Upper lobe of right lung (tissue), 1 donor: ENCODE measurements around the gene TRIM69. TPM values are rescaled to one million over a fixed set of nuclear protein-coding genes. Genes with fewer than 3 reads are reported as not detected.

Experiments
- ATAC-seq: fragments of 200-7000 bp; cut with Tn5 transposase; one replicate; pipeline ENCODE4 v1.9.1; 2020; ENCODE audit warnings: mild to moderate bottlenecking, moderate library complexity
- DNase-seq: peaks from one replicate; pipeline ENCODE4 v3.0.0-alpha.2; 2020
- H3K27ac ChIP-seq: fragments of 200-600 bp; one replicate; pipeline ENCODE4 v1.8.0; 2022
- H3K27me3 ChIP-seq: fragments of 200-600 bp; one replicate; pipeline ENCODE4 v1.8.0; 2022; ENCODE audit warnings: mild to moderate bottlenecking
- H3K36me3 ChIP-seq: fragments of 200-600 bp; one replicate; pipeline ENCODE4 v1.8.0; 2022
- H3K4me1 ChIP-seq: fragments of 200-600 bp; one replicate; pipeline ENCODE4 v1.8.0; 2022
- H3K4me3 ChIP-seq: fragments of 200-600 bp; one replicate; pipeline ENCODE4 v1.8.0; 2022; ENCODE audit warnings: mild to moderate bottlenecking
- H3K9me3 ChIP-seq: fragments of 200-600 bp; one replicate; pipeline ENCODE4 v1.8.0; 2022
- CTCF ChIP-seq: fragments of 200-600 bp; IDR thresholded peaks from one replicate; pipeline ENCODE4 v1.8.0; 2022; ENCODE audit warnings: antibody characterized with exemption
- intact Hi-C: fragments of 100-400 bp; cut with DNase I; formaldehyde crosslinking; loops from one replicate; pipeline ENCODE4 v1.11.0; 2022
- total RNA-seq: library from RNA; stranded (reverse); fragmentation: NEBNext Ultra II Directional; extraction: Animal tissue kit (Norgen Biotek cat#: 25700); gene quantifications from one replicate; pipeline ENCODE4 v1.2.1, GENCODE V29; 2021
- donor health status: DM: no; HTN: yes; CAD: no; lungs with severe emphysema.

TRIM69 gene
- total RNA-seq, 1 donor from 2014 or later, result 25.4 TPM

GRCh38 chr15:44711096-44711742 lies 25.1 kb upstream of the TRIM69 start, which contains the start of the genes B2M and PATL2:
Gene B2M, plus strand, starts transcription at chr15:44711517. Its CDS starts 30 bp downstream, at chr15:44711547.
Gene PATL2, minus strand, starts transcription at chr15:44711323. Its CDS starts 34,833 bp downstream, at chr15:44676490.
- no peaks in the 10 kb centered on the region for H3K9me3 ChIP-seq
- DNase-seq, result peak; percentile 97
- H3K27ac ChIP-seq, result peak within 1 kb of the TSS; percentile 100
- ATAC-seq, result peak; percentile 93
- no peaks in the 10 kb centered on the region for H3K27me3 ChIP-seq
- intact Hi-C loops, result loop anchor here (10.0 kb wide), 1 partner anchor 46 kb away; the partner anchor contains the start of gene SPG11
- H3K4me1 ChIP-seq, result peaks cover 40% of the 10 kb centered on the region
- TF ChIP-seq CTCF, result no peak
- H3K36me3 ChIP-seq, result peaks cover 32% of the 10 kb centered on the region
- peak within 1 kb of the TSS; percentile 96 for H3K4me3 ChIP-seq

- DNase-seq, result peak; percentile 82
- Histone ChIP-seq H3K27me3 (no peaks in the 10 kb centered on the region), H3K4me3 (peak overlapping the region; percentile 96), H3K9me3 (no peaks in the 10 kb centered on the region), H3K36me3 (peaks cover 38% of the 10 kb centered on the region), H3K4me1 (peaks cover 46% of the 10 kb centered on the region), H3K27ac (peak overlapping the region; percentile 100)
- ATAC-seq, result peak; percentile 57
- no peak for TF ChIP-seq CTCF
- intact Hi-C loops, result loop anchor here (10.0 kb wide), 1 partner anchor 47 kb away; the partner anchor contains the start of gene SPG11
Measured at GRCh38 chr15:44711743-44712345, 24.5 kb upstream of the TRIM69 start.

- H3K9me3 ChIP-seq, result no peaks in the 10 kb centered on the region
Measured at GRCh38 chr15:44712346-44713005, 23.9 kb upstream of the TRIM69 start.

GRCh38 chr15:44713006-44713966 lies 23.0 kb upstream of the TRIM69 start:
- Histone ChIP-seq H3K9me3 (no peaks in the 10 kb centered on the region), H3K4me1 (peaks cover 47% of the 10 kb centered on the region)
- TF ChIP-seq CTCF, result peak; percentile 25

More at GRCh38 chr15:44712346-44713005, 23.9 kb upstream of the TRIM69 start:
- Histone ChIP-seq H3K4me3 (peak overlapping the region; percentile 96), H3K36me3 (peaks cover 44% of the 10 kb centered on the region), H3K27ac (peak overlapping the region; percentile 100), H3K4me1 (peaks cover 47% of the 10 kb centered on the region), H3K27me3 (no peaks in the 10 kb centered on the region)
- ATAC-seq (peak; percentile 66), DNase-seq (peak; percentile 71)
- no peak for TF ChIP-seq CTCF
- intact Hi-C loops, result loop anchor here (10.0 kb wide), 1 partner anchor 48 kb away; the partner anchor contains the start of gene SPG11

More at GRCh38 chr15:44713006-44713966, 23.0 kb upstream of the TRIM69 start:
- Histone ChIP-seq H3K27ac (peak overlapping the region; percentile 100), H3K36me3 (peaks cover 53% of the 10 kb centered on the region), H3K27me3 (no peaks in the 10 kb centered on the region), H3K4me3 (peak overlapping the region; percentile 96)
- DNase-seq, result no peak
- no peak for ATAC-seq
- intact Hi-C loops, result loop anchor here (10.0 kb wide), 1 partner anchor 48 kb away; the partner anchor contains the start of gene SPG11
